C4-2B (cell line): ENCODE measurements around the gene PTCH1.

Experiments
- ZFX ChIP-seq: fragments of 450-650 bp; IDR thresholded peaks from 2 replicates; pipeline ENCODE4 v1.6.1; 2017
- TF ChIP-seq, protein P1 (sequence below): fragments of 450-650 bp; conservative IDR thresholded peaks from 2 replicates; pipeline ENCODE4 v1.5.1; 2017; ENCODE audit warnings: mild to moderate bottlenecking

GRCh38 chr9:95420518-95420917 is 96.3 kb downstream of the PTCH1 start:
- TF ChIP-seq, protein P1, sequence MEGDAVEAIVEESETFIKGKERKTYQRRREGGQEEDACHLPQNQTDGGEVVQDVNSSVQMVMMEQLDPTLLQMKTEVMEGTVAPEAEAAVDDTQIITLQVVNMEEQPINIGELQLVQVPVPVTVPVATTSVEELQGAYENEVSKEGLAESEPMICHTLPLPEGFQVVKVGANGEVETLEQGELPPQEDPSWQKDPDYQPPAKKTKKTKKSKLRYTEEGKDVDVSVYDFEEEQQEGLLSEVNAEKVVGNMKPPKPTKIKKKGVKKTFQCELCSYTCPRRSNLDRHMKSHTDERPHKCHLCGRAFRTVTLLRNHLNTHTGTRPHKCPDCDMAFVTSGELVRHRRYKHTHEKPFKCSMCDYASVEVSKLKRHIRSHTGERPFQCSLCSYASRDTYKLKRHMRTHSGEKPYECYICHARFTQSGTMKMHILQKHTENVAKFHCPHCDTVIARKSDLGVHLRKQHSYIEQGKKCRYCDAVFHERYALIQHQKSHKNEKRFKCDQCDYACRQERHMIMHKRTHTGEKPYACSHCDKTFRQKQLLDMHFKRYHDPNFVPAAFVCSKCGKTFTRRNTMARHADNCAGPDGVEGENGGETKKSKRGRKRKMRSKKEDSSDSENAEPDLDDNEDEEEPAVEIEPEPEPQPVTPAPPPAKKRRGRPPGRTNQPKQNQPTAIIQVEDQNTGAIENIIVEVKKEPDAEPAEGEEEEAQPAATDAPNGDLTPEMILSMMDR: no peak
- no peak for TF ChIP-seq ZFX
